H9 (cell line): ENCODE measurements around the gene PARVB. TPM values are rescaled to one million over a fixed set of nuclear protein-coding genes. Genes with fewer than 3 reads are reported as not detected.

Source experiments
- DNase-seq: peaks from one replicate; pipeline ENCODE4 v3.0.0-alpha.2; 2017
- H2AFZ ChIP-seq: one replicate; pipeline ENCODE4 v1.6.1; 2013; ENCODE audit warnings: mild to moderate bottlenecking, low read length, control low read depth, moderate library complexity
- H2AK5ac ChIP-seq: 2 replicates; pipeline ENCODE4 v1.6.1; 2013; ENCODE audit warnings: low read length, control low read depth, mixed read lengths; ENCODE audit not compliant: insufficient read length
- H2BK120ac ChIP-seq: one replicate; pipeline ENCODE4 v1.6.1; 2013; ENCODE audit warnings: low read depth, mild to moderate bottlenecking, low read length, control low read depth, inconsistent platforms; ENCODE audit not compliant: poor library complexity, severe bottlenecking
- H2BK12ac ChIP-seq: 2 replicates; pipeline ENCODE4 v1.6.1; 2013; ENCODE audit warnings: low read length, control low read depth, mixed read lengths, low read depth; ENCODE audit not compliant: insufficient read length
- H2BK15ac ChIP-seq: 2 replicates; pipeline ENCODE4 v1.6.1; 2013; ENCODE audit warnings: low read depth, low read length, control low read depth
- H2BK20ac ChIP-seq: one replicate; pipeline ENCODE4 v1.6.1; 2013; ENCODE audit warnings: low read depth, mild to moderate bottlenecking, low read length, control low read depth, inconsistent platforms; ENCODE audit not compliant: poor library complexity, severe bottlenecking
- H2BK5ac ChIP-seq: 2 replicates; pipeline ENCODE4 v1.6.1; 2013; ENCODE audit warnings: low read length, control low read depth, mixed read lengths; ENCODE audit not compliant: insufficient read length
- H3K14ac ChIP-seq: 2 replicates; pipeline ENCODE4 v1.6.1; 2013; ENCODE audit warnings: low read length, control low read depth; ENCODE audit not compliant: insufficient read depth
- H3K18ac ChIP-seq: 2 replicates; pipeline ENCODE4 v1.6.1; 2013; ENCODE audit warnings: low read depth, mild to moderate bottlenecking, mixed read lengths, low read length, control low read depth; ENCODE audit not compliant: insufficient read length
- H3K23ac ChIP-seq: 2 replicates; pipeline ENCODE4 v1.6.1; 2013; ENCODE audit warnings: low read length, control low read depth, mixed read lengths, low read depth; ENCODE audit not compliant: insufficient read length
- H3K23me2 ChIP-seq: 2 replicates; pipeline ENCODE4 v1.6.1; 2013; ENCODE audit warnings: low read depth, mild to moderate bottlenecking, mixed read lengths, low read length, control low read depth; ENCODE audit not compliant: insufficient read length, poor library complexity, severe bottlenecking
- H3K27ac ChIP-seq: 2 replicates; pipeline ENCODE4 v1.5.1; 2013; ENCODE audit warnings: low read length, control low read depth, mixed read lengths, low read depth; ENCODE audit not compliant: insufficient read length
- H3K27me3 ChIP-seq: 2 replicates; pipeline ENCODE4 v1.6.1; 2013; ENCODE audit warnings: low read length, control low read depth, inconsistent platforms; ENCODE audit not compliant: insufficient read depth
- H3K4ac ChIP-seq: 2 replicates; pipeline ENCODE4 v1.6.1; 2013; ENCODE audit warnings: low read depth, mild to moderate bottlenecking, control low read depth, inconsistent platforms, low read length, moderate library complexity
- H3K4me1 ChIP-seq: 2 replicates; pipeline ENCODE4 v1.6.1; 2013; ENCODE audit warnings: low read length, control low read depth, inconsistent platforms; ENCODE audit not compliant: insufficient read depth
- H3K4me2 ChIP-seq: 2 replicates; pipeline ENCODE4 v1.6.1; 2013; ENCODE audit warnings: low read length, control low read depth, mixed read lengths; ENCODE audit not compliant: insufficient read length, insufficient read depth
- H3K56ac ChIP-seq: 2 replicates; pipeline ENCODE4 v1.6.1; 2013; ENCODE audit warnings: low read depth, mild to moderate bottlenecking, mixed read lengths, low read length, control low read depth; ENCODE audit not compliant: insufficient read length
- H3K79me1 ChIP-seq: 2 replicates; pipeline ENCODE4 v1.6.1; 2013; ENCODE audit warnings: low read depth, mild to moderate bottlenecking, moderate library complexity, low read length, control low read depth, inconsistent platforms; ENCODE audit not compliant: insufficient read depth, poor library complexity, severe bottlenecking
- H3K79me2 ChIP-seq: 2 replicates; pipeline ENCODE4 v1.6.1; 2013; ENCODE audit warnings: low read length, control low read depth, inconsistent platforms; ENCODE audit not compliant: insufficient read depth
- H3K9ac ChIP-seq: 2 replicates; pipeline ENCODE4 v1.6.1; 2013; ENCODE audit warnings: low read length, control low read depth, mixed read lengths; ENCODE audit not compliant: insufficient read length; ENCODE audit errors: extremely low read depth
- H3K9me3 ChIP-seq: one replicate; pipeline ENCODE4 v1.6.1; 2013; ENCODE audit warnings: low read depth, low read length, inconsistent platforms; ENCODE audit not compliant: control insufficient read depth
- H3T11ph ChIP-seq: one replicate; pipeline ENCODE4 v1.6.1; 2013; ENCODE audit warnings: mild to moderate bottlenecking, low read length, control low read depth, inconsistent platforms
- H4K20me1 ChIP-seq: one replicate; pipeline ENCODE4 v1.6.1; 2013; ENCODE audit not compliant: control insufficient read depth, insufficient read length, insufficient read depth
- H4K5ac ChIP-seq: 2 replicates; pipeline ENCODE4 v1.6.1; 2013; ENCODE audit warnings: low read depth, mild to moderate bottlenecking, mixed read lengths, low read length, control low read depth; ENCODE audit not compliant: insufficient read length
- H4K8ac ChIP-seq: replicated peaks from 2 replicates; pipeline ENCODE4 v1.6.1; 2013; ENCODE audit warnings: low read length, control low read depth, mixed read lengths, low read depth; ENCODE audit not compliant: insufficient read length
- H4K91ac ChIP-seq: 2 replicates; pipeline ENCODE4 v1.6.1; 2013; ENCODE audit warnings: low read depth, mild to moderate bottlenecking, moderate library complexity, mixed read lengths, low read length, control low read depth; ENCODE audit not compliant: insufficient read length
- H3K27ac Mint-ChIP-seq, 3 experiments: 2 replicates in 2 of 3; 3 replicates in 1 of 3; pipeline ENCODE4 v1.8.0; 2020 to 2021; ENCODE audit warnings: mixed read lengths in 3 of 3, mild to moderate bottlenecking in 1 of 3, moderate library complexity in 1 of 3
- H3K27me3 Mint-ChIP-seq: 2 replicates; pipeline ENCODE4 v1.8.0; 2021; ENCODE audit warnings: low read depth, mild to moderate bottlenecking, moderate library complexity, mixed read lengths
- H3K36me3 Mint-ChIP-seq, 3 experiments: 2 replicates in 2 of 3; 3 replicates in 1 of 3; pipeline ENCODE4 v1.8.0; 2020 to 2021; ENCODE audit warnings: low read depth in 3 of 3, mixed read lengths in 3 of 3; ENCODE audit not compliant: insufficient read depth in 1 of 3
- H3K4me1 Mint-ChIP-seq, 2 experiments: 2 replicates each; pipeline ENCODE4 v1.8.0; 2020; ENCODE audit warnings: mixed read lengths in 2 of 2
- H3K4me3 Mint-ChIP-seq, 2 experiments: 2 replicates in 1 of 2; 3 replicates in 1 of 2; pipeline ENCODE4 v1.8.0; 2020 to 2021; ENCODE audit warnings: mild to moderate bottlenecking in 2 of 2, mixed read lengths in 2 of 2, moderate library complexity in 1 of 2
- H3K9me3 Mint-ChIP-seq, 2 experiments: 2 replicates in 1 of 2; 3 replicates in 1 of 2; pipeline ENCODE4 v1.8.0; 2020; ENCODE audit warnings: mild to moderate bottlenecking in 2 of 2, mixed read lengths in 2 of 2, moderate library complexity in 1 of 2
- CTCF ChIP-seq: fragments of 200-600 bp; sonication (generic); conservative IDR thresholded peaks from 3 replicates; pipeline ENCODE4 v1.8.0; 2021; ENCODE audit warnings: antibody characterized with exemption, mild to moderate bottlenecking
- WGBS: extraction: QIAGEN DNeasy Blood & Tissue Kit; methylation state at CpG from one replicate; pipeline ENCODE4 v1.1.7; 2013; ENCODE audit warnings: missing lambda C conversion rate, low lambda C conversion rate, mixed read lengths; ENCODE audit not compliant: insufficient read length; ENCODE audit errors: extremely low coverage; 5-methylcytosine and 5-hydroxymethylcytosine counted together
- total RNA-seq: library from RNA; stranded (reverse); gene quantifications from 2 replicates; pipeline ENCODE4 v1.2.1, GENCODE V29; 2021

PARVB gene
- total RNA-seq, 1 experiment from 2014 or later = 15.6 TPM

- no CpG with 5 or more reads among the region's 8 CpGs for WGBS
- peak overlapping the region; percentile 46; the same call in 1 of the 2 replicates for H3K14ac ChIP-seq
- H3K4me1 Mint-ChIP-seq = peaks cover 12 to 17% of the 10 kb centered on the region in 2 experiments
- no peak overlapping the region for H2AFZ ChIP-seq
- no peak overlapping the region for H4K5ac ChIP-seq
- H3K23ac ChIP-seq = no peak overlapping the region
- H3K4me3 Mint-ChIP-seq = no peak overlapping the region
- no peak overlapping the region for H3K56ac ChIP-seq
- TF ChIP-seq CTCF = no peak
- H2BK5ac ChIP-seq = no peak overlapping the region
- H4K20me1 ChIP-seq = no peaks in the 10 kb centered on the region
- H3K36me3 Mint-ChIP-seq = peaks cover 0 to 2% (median 0%) of the 10 kb centered on the region in 3 experiments; a peak in 1 of 7 replicates
- H3K4me1 ChIP-seq = no peaks in the 10 kb centered on the region
- H3K4ac ChIP-seq = no peak overlapping the region
- H2BK20ac ChIP-seq = no peak overlapping the region
- no peak overlapping the region for H4K8ac ChIP-seq
- no peak overlapping the region for H2BK15ac ChIP-seq
- H3K27ac Mint-ChIP-seq = peak overlapping the region in 1 of 3 experiments; percentile 49; a peak in 1 of 7 replicates
- no peaks in the 10 kb centered on the region for H3K9me3 ChIP-seq
- no peaks in the 10 kb centered on the region for H3K23me2 ChIP-seq
- no peak overlapping the region for H3K9ac ChIP-seq
- no peak overlapping the region for H3K18ac ChIP-seq
- no peak overlapping the region for H3K27ac ChIP-seq
- H2BK12ac ChIP-seq = no peak overlapping the region
- H2AK5ac ChIP-seq = no peak overlapping the region
- H3K79me1 ChIP-seq = no peaks in the 10 kb centered on the region
- no peaks in the 10 kb centered on the region; the same call in 1 of the 2 replicates for H3K27me3 Mint-ChIP-seq
- no peak overlapping the region for H2BK120ac ChIP-seq
- no peak overlapping the region for H3K4me2 ChIP-seq
- no peak overlapping the region for H3T11ph ChIP-seq
- H4K91ac ChIP-seq = peak overlapping the region; percentile 27
- H3K9me3 Mint-ChIP-seq = no peaks in the 10 kb centered on the region
- H3K79me2 ChIP-seq = no peaks in the 10 kb centered on the region
- no peaks in the 10 kb centered on the region for H3K27me3 ChIP-seq
- no peak for DNase-seq
Observed at GRCh38 chr22:44092636-44093220, 68.6 kb downstream of the PARVB start.
